ENCODE data around the gene TAF4.

Gene TAF4

DNA sequence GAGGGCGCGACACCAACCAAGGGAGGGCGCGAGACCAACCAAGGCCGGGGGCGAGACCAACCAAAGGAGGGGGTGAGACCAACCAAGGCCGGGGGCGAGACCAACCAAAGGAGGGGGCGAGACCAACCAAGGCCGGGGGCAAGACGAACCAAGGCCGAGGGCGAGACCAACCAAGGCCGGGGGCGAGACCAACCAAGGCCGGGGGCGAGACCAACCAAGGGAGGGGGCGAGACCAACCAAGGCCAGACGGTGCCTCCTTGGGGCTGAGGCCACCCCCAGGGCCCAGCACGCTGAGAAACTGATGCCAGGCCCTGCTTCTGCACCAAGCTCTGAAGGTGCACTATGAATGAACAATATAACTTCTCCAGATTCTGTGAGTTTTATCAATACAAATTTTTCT is 87.2 kb downstream of the TAF4 start:
- Histone ChIP-seq H2AFZ (ENCODE audit: low read length) (no peak overlapping the region), H3K9ac (ENCODE audit: low read length) (no peak overlapping the region), H3F3A (ENCODE audit: insufficient read depth, low read length) (no peaks in the 10 kb centered on the region), H3K9me3 (replicated peaks; ENCODE audit: insufficient read depth, low read length) (no peaks in the 10 kb centered on the region), H3K27me3 (replicated peaks; ENCODE audit: insufficient read depth, low read length) (no peaks in the 10 kb centered on the region), H3K4me1 (ENCODE audit: low read length) (no peaks in the 10 kb centered on the region), H3K79me2 (ENCODE audit: low read length) (no peaks in the 10 kb centered on the region; the same call in 1 of the 2 replicates), H3K4me3 (ENCODE audit: low read length) (no peak overlapping the region), H3K9me2 (replicated peaks; ENCODE audit: insufficient read depth, low read length) (no peaks in the 10 kb centered on the region), H3K4me2 (ENCODE audit: low read depth, low read length) (no peak overlapping the region), H3K36me3 (replicated peaks; ENCODE audit: insufficient read depth, low read length) (peaks cover 4% of the 10 kb centered on the region; the same call in 1 of the 2 replicates), H4K20me1 (ENCODE audit: insufficient read depth, low read length) (no peaks in the 10 kb centered on the region), H3K27ac (ENCODE audit: low read length) (no peak overlapping the region)
- TF ChIP-seq, protein P1, sequence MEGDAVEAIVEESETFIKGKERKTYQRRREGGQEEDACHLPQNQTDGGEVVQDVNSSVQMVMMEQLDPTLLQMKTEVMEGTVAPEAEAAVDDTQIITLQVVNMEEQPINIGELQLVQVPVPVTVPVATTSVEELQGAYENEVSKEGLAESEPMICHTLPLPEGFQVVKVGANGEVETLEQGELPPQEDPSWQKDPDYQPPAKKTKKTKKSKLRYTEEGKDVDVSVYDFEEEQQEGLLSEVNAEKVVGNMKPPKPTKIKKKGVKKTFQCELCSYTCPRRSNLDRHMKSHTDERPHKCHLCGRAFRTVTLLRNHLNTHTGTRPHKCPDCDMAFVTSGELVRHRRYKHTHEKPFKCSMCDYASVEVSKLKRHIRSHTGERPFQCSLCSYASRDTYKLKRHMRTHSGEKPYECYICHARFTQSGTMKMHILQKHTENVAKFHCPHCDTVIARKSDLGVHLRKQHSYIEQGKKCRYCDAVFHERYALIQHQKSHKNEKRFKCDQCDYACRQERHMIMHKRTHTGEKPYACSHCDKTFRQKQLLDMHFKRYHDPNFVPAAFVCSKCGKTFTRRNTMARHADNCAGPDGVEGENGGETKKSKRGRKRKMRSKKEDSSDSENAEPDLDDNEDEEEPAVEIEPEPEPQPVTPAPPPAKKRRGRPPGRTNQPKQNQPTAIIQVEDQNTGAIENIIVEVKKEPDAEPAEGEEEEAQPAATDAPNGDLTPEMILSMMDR (IDR thresholded peaks at IDR 0.05; ENCODE audit: low read length): no peak
- TF ChIP-seq EZH2 (optimal IDR thresholded peaks at IDR 0.05; ENCODE audit: low read depth, low read length) (no peak), EZH2phosphoT487 (IDR thresholded peaks at IDR 0.05; ENCODE audit: low read length) (no peak)
- no peak for DNase-seq

- TF ChIP-seq, protein P1 (IDR thresholded peaks at IDR 0.05; ENCODE audit: low read length): no peak
- TF ChIP-seq EZH2 (optimal IDR thresholded peaks at IDR 0.05; ENCODE audit: low read depth, low read length) (no peak), EZH2phosphoT487 (IDR thresholded peaks at IDR 0.05; ENCODE audit: low read length) (no peak)
- no peak for DNase-seq
These were observed 88.3 kb downstream of the TAF4 start for GRCh38 chr20:61977419-61977786.

GRCh38 chr20:61976644-61977418 is 88.8 kb downstream of the TAF4 start:
- Histone ChIP-seq H3K36me3 (replicated peaks; ENCODE audit: insufficient read depth, low read length) (peaks cover 4% of the 10 kb centered on the region; the same call in 1 of the 2 replicates), H3K27ac (ENCODE audit: low read length) (no peak overlapping the region), H3K9ac (ENCODE audit: low read length) (no peak overlapping the region), H3F3A (ENCODE audit: insufficient read depth, low read length) (no peaks in the 10 kb centered on the region), H3K79me2 (ENCODE audit: low read length) (no peaks in the 10 kb centered on the region; the same call in 1 of the 2 replicates), H3K4me2 (ENCODE audit: low read depth, low read length) (no peak overlapping the region), H3K4me1 (ENCODE audit: low read length) (no peaks in the 10 kb centered on the region), H3K4me3 (ENCODE audit: low read length) (no peak overlapping the region), H3K27me3 (replicated peaks; ENCODE audit: insufficient read depth, low read length) (no peaks in the 10 kb centered on the region), H3K9me2 (replicated peaks; ENCODE audit: insufficient read depth, low read length) (no peaks in the 10 kb centered on the region), H3K9me3 (replicated peaks; ENCODE audit: insufficient read depth, low read length) (no peaks in the 10 kb centered on the region), H2AFZ (ENCODE audit: low read length) (no peak overlapping the region), H4K20me1 (ENCODE audit: insufficient read depth, low read length) (no peaks in the 10 kb centered on the region)
- TF ChIP-seq, protein P1 (IDR thresholded peaks at IDR 0.05; ENCODE audit: low read length): no peak
- TF ChIP-seq EZH2 (optimal IDR thresholded peaks at IDR 0.05; ENCODE audit: low read depth, low read length): no peak
- no peak for TF ChIP-seq EZH2phosphoT487 (IDR thresholded peaks at IDR 0.05; ENCODE audit: low read length)
- no peak for DNase-seq

More at GRCh38 chr20:61977419-61977786, 88.3 kb downstream of the TAF4 start:
- no peak overlapping the region for H3K27ac ChIP-seq (ENCODE audit: low read length)
- H3F3A ChIP-seq (ENCODE audit: insufficient read depth, low read length): no peaks in the 10 kb centered on the region
- H3K9me3 ChIP-seq (replicated peaks; ENCODE audit: insufficient read depth, low read length): no peaks in the 10 kb centered on the region
- no peak overlapping the region for H3K9ac ChIP-seq (ENCODE audit: low read length)
- no peak overlapping the region for H3K4me2 ChIP-seq (ENCODE audit: low read depth, low read length)
- H3K4me3 ChIP-seq (ENCODE audit: low read length): no peak overlapping the region
- no peaks in the 10 kb centered on the region for H3K9me2 ChIP-seq (replicated peaks; ENCODE audit: insufficient read depth, low read length)
- peaks cover 4% of the 10 kb centered on the region; the same call in 1 of the 2 replicates for H3K36me3 ChIP-seq (replicated peaks; ENCODE audit: insufficient read depth, low read length)
- H3K4me1 ChIP-seq (ENCODE audit: low read length): no peaks in the 10 kb centered on the region
- H2AFZ ChIP-seq (ENCODE audit: low read length): no peak overlapping the region
- no peaks in the 10 kb centered on the region for H3K27me3 ChIP-seq (replicated peaks; ENCODE audit: insufficient read depth, low read length)
- H3K79me2 ChIP-seq (ENCODE audit: low read length): no peaks in the 10 kb centered on the region; the same call in 1 of the 2 replicates
- no peaks in the 10 kb centered on the region for H4K20me1 ChIP-seq (ENCODE audit: insufficient read depth, low read length)
